AG10803 (cell line): ENCODE results near the gene HDAC9.

Experiments used
- DNase-seq: peaks from one replicate; pipeline ENCODE4 v3.0.0; 2010; ENCODE audit warnings: low read depth
- H3K4me3 ChIP-seq: 2 replicates; pipeline ENCODE4 v1.5.1; 2011; ENCODE audit warnings: mild to moderate bottlenecking, low read length, control low read depth
- TF ChIP-seq, protein P1 (sequence below): conservative IDR thresholded peaks from 2 replicates; pipeline ENCODE4 v1.5.1; 2011; ENCODE audit warnings: mild to moderate bottlenecking, low read length, control low read depth, inconsistent platforms

The HDAC9 gene

GRCh38 chr7:18740579-18740988, 245.0 kb downstream of the HDAC9 start:
- H3K4me3 ChIP-seq, result no peak overlapping the region
- TF ChIP-seq, protein P1, sequence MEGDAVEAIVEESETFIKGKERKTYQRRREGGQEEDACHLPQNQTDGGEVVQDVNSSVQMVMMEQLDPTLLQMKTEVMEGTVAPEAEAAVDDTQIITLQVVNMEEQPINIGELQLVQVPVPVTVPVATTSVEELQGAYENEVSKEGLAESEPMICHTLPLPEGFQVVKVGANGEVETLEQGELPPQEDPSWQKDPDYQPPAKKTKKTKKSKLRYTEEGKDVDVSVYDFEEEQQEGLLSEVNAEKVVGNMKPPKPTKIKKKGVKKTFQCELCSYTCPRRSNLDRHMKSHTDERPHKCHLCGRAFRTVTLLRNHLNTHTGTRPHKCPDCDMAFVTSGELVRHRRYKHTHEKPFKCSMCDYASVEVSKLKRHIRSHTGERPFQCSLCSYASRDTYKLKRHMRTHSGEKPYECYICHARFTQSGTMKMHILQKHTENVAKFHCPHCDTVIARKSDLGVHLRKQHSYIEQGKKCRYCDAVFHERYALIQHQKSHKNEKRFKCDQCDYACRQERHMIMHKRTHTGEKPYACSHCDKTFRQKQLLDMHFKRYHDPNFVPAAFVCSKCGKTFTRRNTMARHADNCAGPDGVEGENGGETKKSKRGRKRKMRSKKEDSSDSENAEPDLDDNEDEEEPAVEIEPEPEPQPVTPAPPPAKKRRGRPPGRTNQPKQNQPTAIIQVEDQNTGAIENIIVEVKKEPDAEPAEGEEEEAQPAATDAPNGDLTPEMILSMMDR, result no peak
- DNase-seq, result no peak

DNA sequence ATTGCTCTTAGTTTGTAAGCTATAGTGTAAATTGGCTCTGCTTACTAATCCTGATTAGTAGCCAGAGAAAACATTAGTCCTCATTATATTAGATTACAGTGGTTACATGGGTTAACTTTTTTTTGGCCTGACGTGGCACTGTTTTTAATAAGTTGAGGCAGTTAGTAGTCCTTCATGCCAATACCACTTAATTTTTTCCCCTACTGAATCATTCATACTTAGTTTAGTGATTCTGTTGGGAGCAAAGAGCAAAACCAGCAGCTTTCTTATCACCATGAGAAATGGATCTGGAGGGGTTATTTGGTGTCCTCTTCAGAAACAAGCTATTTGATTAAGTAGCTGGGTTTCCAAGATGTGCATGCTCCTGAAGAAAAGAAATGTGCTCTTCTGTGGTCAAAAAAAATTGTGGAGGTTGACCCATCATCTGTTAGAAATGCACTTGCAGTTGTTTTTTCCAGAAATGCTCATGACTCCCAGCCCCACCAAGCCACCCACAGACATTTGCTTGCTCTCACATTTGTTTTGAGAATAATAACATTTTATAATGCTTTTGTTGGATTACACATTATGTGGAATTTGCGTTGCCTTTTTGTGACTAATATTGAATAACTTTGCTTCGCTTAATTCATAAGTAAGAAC, 258.5 kb downstream of the HDAC9 start:
- peak; percentile 98 for DNase-seq

GRCh38 chr7:18754766-18755165, 259.2 kb downstream of the HDAC9 start:
- TF ChIP-seq, protein P1, result peak; percentile 37
- peak overlapping the region; percentile 2; the same call in 1 of the 2 replicates for H3K4me3 ChIP-seq
- peak; percentile 50 for DNase-seq

More for the DNA sequence above, 258.5 kb downstream of the HDAC9 start:
- no peak overlapping the region for H3K4me3 ChIP-seq
- TF ChIP-seq, protein P1, result no peak

DNA sequence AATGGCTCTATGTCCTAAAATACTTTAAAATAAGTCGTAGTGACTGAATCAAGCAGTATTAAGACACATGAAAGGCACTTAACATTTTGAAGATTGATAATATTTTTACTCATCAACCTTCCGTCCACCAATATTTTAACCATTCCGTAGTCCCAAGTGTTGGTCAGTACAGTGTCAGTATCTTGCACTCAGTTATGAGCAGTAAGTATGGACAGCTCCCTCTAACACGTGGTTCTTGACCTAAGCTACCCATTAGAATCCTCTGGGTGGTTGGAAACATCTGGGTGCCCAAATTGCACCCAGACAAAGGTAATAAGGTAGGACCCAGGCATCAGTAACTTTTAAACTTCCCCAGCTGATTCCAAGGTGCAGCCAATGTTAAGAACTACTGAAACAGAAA, 260.2 kb downstream of the HDAC9 start:
- TF ChIP-seq, protein P1, result no peak
- no peak for DNase-seq
- H3K4me3 ChIP-seq, result no peak overlapping the region

- H3K4me3 ChIP-seq, result no peak overlapping the region
- TF ChIP-seq, protein P1, result no peak
- no peak for DNase-seq
Measured at GRCh38 chr7:18756378-18757050, 261.0 kb downstream of the HDAC9 start.

DNA sequence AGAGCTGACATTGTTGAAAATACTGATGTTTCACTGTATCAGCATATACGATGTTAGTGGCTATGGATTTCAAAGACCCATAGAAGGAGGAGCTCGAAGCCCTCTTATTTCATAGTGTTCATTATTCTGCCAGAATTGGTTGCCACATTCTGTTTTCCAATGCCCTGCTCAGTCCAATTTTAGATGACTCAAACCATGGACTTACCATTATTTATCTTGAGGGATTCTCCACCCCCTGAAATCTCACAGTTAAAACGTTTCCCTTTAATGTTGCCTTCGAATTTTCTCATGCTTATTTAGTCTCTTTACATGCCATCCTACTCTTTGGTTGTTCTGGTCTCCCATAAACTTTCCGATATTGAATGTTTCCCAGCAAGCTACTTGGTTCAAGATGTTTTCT, 264.5 kb downstream of the HDAC9 start:
- TF ChIP-seq, protein P1, result no peak
- no peak overlapping the region for H3K4me3 ChIP-seq
- no peak for DNase-seq
